MG63 (cell line): ENCODE measurements around the gene MAVS. TPM values are rescaled to one million over a fixed set of nuclear protein-coding genes. Genes with fewer than 3 reads are reported as not detected.

Experiments
- DNase-seq: peaks from one replicate; pipeline ENCODE4 v3.0.0-alpha.2; 2020
- H3K27me3 ChIP-seq: fragments of 250-450 bp; sonication (Bioruptor Pico); 2 replicates; pipeline ENCODE4 v1.5.1; 2020; ENCODE audit warnings: mild to moderate bottlenecking, moderate library complexity
- H3K36me3 ChIP-seq: fragments of 250-450 bp; sonication (Bioruptor Pico); 2 replicates; pipeline ENCODE4 v1.5.1; 2020; ENCODE audit warnings: mild to moderate bottlenecking, moderate library complexity
- H3K4me3 ChIP-seq: fragments of 250-450 bp; sonication (Bioruptor Pico); 2 replicates; pipeline ENCODE4 v1.5.1; 2020; ENCODE audit warnings: mild to moderate bottlenecking, moderate library complexity
- H3K9me3 ChIP-seq: fragments of 250-450 bp; sonication (Bioruptor Pico); 2 replicates; pipeline ENCODE4 v1.5.1; 2020; ENCODE audit warnings: mild to moderate bottlenecking, moderate library complexity
- total RNA-seq: library from RNA; depleted of rRNA; stranded (reverse); fragments of >200 nt; shearing (Covaris generic); gene quantifications from 2 replicates; pipeline ENCODE4 v1.2.3, GENCODE V29; 2014; ENCODE audit warnings: low replicate concordance; rRNA removed

The MAVS gene
- total RNA-seq, result 4.4 and 6.2 TPM in 2 replicates

GRCh38 chr20:3846740-3847428, at the start of gene MAVS:
Gene MAVS (plus strand): TSS chr20:3846834. CDS start chr20:3854625, 7,791 bp downstream.
- Histone ChIP-seq H3K9me3 (no peaks in the 10 kb centered on the region), H3K36me3 (no peaks in the 10 kb centered on the region), H3K4me3 (peak within 1 kb of the TSS; percentile 89), H3K27me3 (no peaks in the 10 kb centered on the region)
- DNase-seq, result peak; percentile 79

GRCh38 chr20:3797226-3797545, 49.4 kb upstream of the MAVS start:
- Histone ChIP-seq H3K36me3 (peaks cover 30% of the 10 kb centered on the region), H3K9me3 (no peaks in the 10 kb centered on the region), H3K4me3 (peak overlapping the region; percentile 70), H3K27me3 (no peaks in the 10 kb centered on the region)
- no peak for DNase-seq

- peaks cover 32% of the 10 kb centered on the region for H3K36me3 ChIP-seq
- H3K4me3 ChIP-seq, result peak overlapping the region; percentile 70
- no peaks in the 10 kb centered on the region for H3K9me3 ChIP-seq
- DNase-seq, result no peak
- no peaks in the 10 kb centered on the region for H3K27me3 ChIP-seq
Measured at GRCh38 chr20:3797592-3798372, 48.9 kb upstream of the MAVS start.

- H3K9me3 ChIP-seq, result no peaks in the 10 kb centered on the region
- no peak overlapping the region for H3K4me3 ChIP-seq
- no peaks in the 10 kb centered on the region for H3K27me3 ChIP-seq
- no peak for DNase-seq
- peaks cover 34% of the 10 kb centered on the region for H3K36me3 ChIP-seq
Measured at GRCh38 chr20:3798373-3798768, 48.3 kb upstream of the MAVS start.

GRCh38 chr20:3798908-3799248, 47.8 kb upstream of the MAVS start:
- peaks cover 38% of the 10 kb centered on the region for H3K36me3 ChIP-seq
- H3K27me3 ChIP-seq, result no peaks in the 10 kb centered on the region
- no peaks in the 10 kb centered on the region for H3K9me3 ChIP-seq
- DNase-seq, result no peak
- no peak overlapping the region for H3K4me3 ChIP-seq

- no peak for DNase-seq
- Histone ChIP-seq H3K36me3 (peaks cover 45% of the 10 kb centered on the region), H3K4me3 (no peak overlapping the region), H3K27me3 (no peaks in the 10 kb centered on the region), H3K9me3 (no peaks in the 10 kb centered on the region)
Measured at GRCh38 chr20:3800256-3800877, 46.3 kb upstream of the MAVS start.

GRCh38 chr20:3800878-3801260, 45.8 kb upstream of the MAVS start:
- Histone ChIP-seq H3K36me3 (peaks cover 50% of the 10 kb centered on the region), H3K4me3 (no peak overlapping the region), H3K9me3 (no peaks in the 10 kb centered on the region), H3K27me3 (no peaks in the 10 kb centered on the region)
- DNase-seq, result no peak

- no peaks in the 10 kb centered on the region for H3K9me3 ChIP-seq
- peaks cover 54% of the 10 kb centered on the region for H3K36me3 ChIP-seq
- no peaks in the 10 kb centered on the region for H3K27me3 ChIP-seq
- no peak for DNase-seq
- H3K4me3 ChIP-seq, result no peak overlapping the region
Measured at GRCh38 chr20:3801299-3801698, 45.3 kb upstream of the MAVS start.

GRCh38 chr20:3801846-3802245, 44.8 kb upstream of the MAVS start:
- H3K36me3 ChIP-seq, result peaks cover 56% of the 10 kb centered on the region
- H3K27me3 ChIP-seq, result no peaks in the 10 kb centered on the region
- DNase-seq, result no peak
- no peak overlapping the region for H3K4me3 ChIP-seq
- no peaks in the 10 kb centered on the region for H3K9me3 ChIP-seq

GRCh38 chr20:3802524-3803239, 44.0 kb upstream of the MAVS start:
- no peak for DNase-seq
- no peaks in the 10 kb centered on the region for H3K9me3 ChIP-seq
- no peaks in the 10 kb centered on the region for H3K27me3 ChIP-seq
- H3K36me3 ChIP-seq, result peaks cover 53% of the 10 kb centered on the region
- H3K4me3 ChIP-seq, result no peak overlapping the region

- no peaks in the 10 kb centered on the region for H3K9me3 ChIP-seq
- H3K27me3 ChIP-seq, result no peaks in the 10 kb centered on the region
- no peak for DNase-seq
- H3K4me3 ChIP-seq, result no peak overlapping the region
- peaks cover 51% of the 10 kb centered on the region for H3K36me3 ChIP-seq
Measured at GRCh38 chr20:3803289-3803688, 43.3 kb upstream of the MAVS start.

GRCh38 chr20:3803854-3804253, 42.8 kb upstream of the MAVS start:
- DNase-seq, result no peak
- Histone ChIP-seq H3K36me3 (peaks cover 46% of the 10 kb centered on the region), H3K9me3 (no peaks in the 10 kb centered on the region), H3K4me3 (no peak overlapping the region), H3K27me3 (no peaks in the 10 kb centered on the region)

GRCh38 chr20:3804254-3804751, 42.3 kb upstream of the MAVS start:
- Histone ChIP-seq H3K4me3 (no peak overlapping the region), H3K27me3 (no peaks in the 10 kb centered on the region), H3K36me3 (peaks cover 41% of the 10 kb centered on the region), H3K9me3 (no peaks in the 10 kb centered on the region)
- DNase-seq, result no peak

GRCh38 chr20:3804781-3805180, 41.9 kb upstream of the MAVS start:
- DNase-seq, result no peak
- H3K36me3 ChIP-seq, result peaks cover 41% of the 10 kb centered on the region
- H3K4me3 ChIP-seq, result no peak overlapping the region
- no peaks in the 10 kb centered on the region for H3K9me3 ChIP-seq
- no peaks in the 10 kb centered on the region for H3K27me3 ChIP-seq

GRCh38 chr20:3808544-3808943, 38.1 kb upstream of the MAVS start:
- no peak for DNase-seq
- H3K4me3 ChIP-seq, result 0 out of 2 replicates have a peak overlapping the region, but pooled peaks have one; percentile 1
- no peaks in the 10 kb centered on the region for H3K27me3 ChIP-seq
- no peaks in the 10 kb centered on the region for H3K9me3 ChIP-seq
- peaks cover 21% of the 10 kb centered on the region for H3K36me3 ChIP-seq

- Histone ChIP-seq H3K27me3 (no peaks in the 10 kb centered on the region), H3K9me3 (no peaks in the 10 kb centered on the region), H3K36me3 (no peaks in the 10 kb centered on the region), H3K4me3 (peak overlapping the region; percentile 36)
- DNase-seq, result peak; percentile 97
Measured at GRCh38 chr20:3811467-3812258, 35.0 kb upstream of the MAVS start.
